ENCODE results near the gene C4orf50.

DNA sequence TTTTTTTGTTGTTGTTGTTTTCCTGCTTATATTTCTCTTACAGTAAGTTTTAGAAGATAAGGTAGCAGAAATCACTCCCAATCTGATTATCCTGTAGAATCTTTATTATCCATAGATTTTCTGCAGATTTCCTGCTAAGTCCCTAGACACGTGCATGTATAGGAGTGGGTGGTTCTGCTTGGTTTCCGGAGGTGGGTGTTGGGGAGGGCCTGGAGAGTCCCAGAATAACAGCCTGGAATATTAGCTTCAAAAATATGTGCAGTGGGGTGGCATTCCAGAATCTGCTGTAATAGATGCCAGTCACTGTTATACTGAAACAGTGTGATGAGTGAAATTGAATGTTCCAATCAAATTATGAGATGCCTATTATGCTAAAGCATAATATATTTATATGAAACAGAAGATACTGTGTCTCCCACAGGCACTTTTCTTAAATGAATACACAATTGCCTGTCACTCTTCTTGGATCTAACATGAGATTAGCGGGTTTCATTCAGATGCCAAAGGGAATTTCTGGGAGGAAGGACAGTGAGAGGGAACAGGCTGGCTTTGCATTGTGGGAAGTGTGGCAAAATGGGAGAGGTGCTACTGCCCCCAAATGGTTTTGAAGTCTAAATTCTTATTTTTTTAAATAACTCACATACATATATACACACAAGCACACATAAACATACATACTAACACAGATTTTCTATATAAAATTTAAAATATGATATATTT is 37.6 kb downstream of the C4orf50 start:
- no peak for TF ChIP-seq POLR2A (IDR thresholded peaks at IDR 0.05)
- TF ChIP-seq, protein P1, sequence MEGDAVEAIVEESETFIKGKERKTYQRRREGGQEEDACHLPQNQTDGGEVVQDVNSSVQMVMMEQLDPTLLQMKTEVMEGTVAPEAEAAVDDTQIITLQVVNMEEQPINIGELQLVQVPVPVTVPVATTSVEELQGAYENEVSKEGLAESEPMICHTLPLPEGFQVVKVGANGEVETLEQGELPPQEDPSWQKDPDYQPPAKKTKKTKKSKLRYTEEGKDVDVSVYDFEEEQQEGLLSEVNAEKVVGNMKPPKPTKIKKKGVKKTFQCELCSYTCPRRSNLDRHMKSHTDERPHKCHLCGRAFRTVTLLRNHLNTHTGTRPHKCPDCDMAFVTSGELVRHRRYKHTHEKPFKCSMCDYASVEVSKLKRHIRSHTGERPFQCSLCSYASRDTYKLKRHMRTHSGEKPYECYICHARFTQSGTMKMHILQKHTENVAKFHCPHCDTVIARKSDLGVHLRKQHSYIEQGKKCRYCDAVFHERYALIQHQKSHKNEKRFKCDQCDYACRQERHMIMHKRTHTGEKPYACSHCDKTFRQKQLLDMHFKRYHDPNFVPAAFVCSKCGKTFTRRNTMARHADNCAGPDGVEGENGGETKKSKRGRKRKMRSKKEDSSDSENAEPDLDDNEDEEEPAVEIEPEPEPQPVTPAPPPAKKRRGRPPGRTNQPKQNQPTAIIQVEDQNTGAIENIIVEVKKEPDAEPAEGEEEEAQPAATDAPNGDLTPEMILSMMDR (IDR thresholded peaks at IDR 0.05): no peak
- no peak for TF ChIP-seq POLR2AphosphoS5 (IDR thresholded peaks at IDR 0.05)
